Trophoblast cell (in vitro differentiated cells and primary cell): ENCODE results near the gene COX19.

Source experiments
- DNase-seq, 2 donors: peaks; one replicate each; pipeline ENCODE4 v3.0.0-alpha.2; 2016
- H2AFZ ChIP-seq: 2 replicates; pipeline ENCODE4 v1.6.1; 2013; ENCODE audit warnings: low read length, moderate library complexity, mild to moderate bottlenecking; ENCODE audit not compliant: insufficient read depth, poor library complexity
- H2AK5ac ChIP-seq: 2 replicates; pipeline ENCODE4 v1.6.1; 2013; ENCODE audit warnings: mild to moderate bottlenecking, low read length
- H2BK120ac ChIP-seq: 2 replicates; pipeline ENCODE4 v1.6.1; 2013; ENCODE audit warnings: low read length, mild to moderate bottlenecking, moderate library complexity; ENCODE audit not compliant: insufficient read depth, poor library complexity
- H2BK12ac ChIP-seq: 2 replicates; pipeline ENCODE4 v1.6.1; 2013; ENCODE audit warnings: mild to moderate bottlenecking, low read length, moderate library complexity
- H2BK5ac ChIP-seq: 2 replicates; pipeline ENCODE4 v1.6.1; 2013; ENCODE audit warnings: low read length, low read depth, moderate library complexity, mild to moderate bottlenecking; ENCODE audit not compliant: poor library complexity
- H3K14ac ChIP-seq: 2 replicates; pipeline ENCODE4 v1.6.1; 2013; ENCODE audit warnings: mild to moderate bottlenecking, low read length
- H3K18ac ChIP-seq: 2 replicates; pipeline ENCODE4 v1.6.1; 2013; ENCODE audit warnings: mild to moderate bottlenecking, low read length
- H3K23ac ChIP-seq: 2 replicates; pipeline ENCODE4 v1.6.1; 2013; ENCODE audit warnings: low read length
- H3K27ac ChIP-seq: 2 replicates; pipeline ENCODE4 v1.5.1; 2013; ENCODE audit warnings: low read depth, mild to moderate bottlenecking, inconsistent platforms, low read length, moderate library complexity
- H3K27me3 ChIP-seq: 2 replicates; pipeline ENCODE4 v1.6.1; 2013; ENCODE audit warnings: inconsistent platforms, mild to moderate bottlenecking, low read length, moderate library complexity; ENCODE audit not compliant: insufficient read depth
- H3K36me3 ChIP-seq, 2 experiments: 1 replicate in 1 of 2; 2 replicates in 1 of 2; pipeline ENCODE4 v1.6.1; 2013; ENCODE audit warnings: low read length in 2 of 2, mild to moderate bottlenecking in 2 of 2, moderate library complexity in 1 of 2; ENCODE audit not compliant: insufficient read depth in 2 of 2, control insufficient read depth in 1 of 2
- H3K4ac ChIP-seq: 2 replicates; pipeline ENCODE4 v1.6.1; 2013; ENCODE audit warnings: low read depth, mild to moderate bottlenecking, low read length, moderate library complexity
- H3K4me1 ChIP-seq, 2 experiments: 1 replicate in 1 of 2; 2 replicates in 1 of 2; pipeline ENCODE4 v1.6.1; 2013; ENCODE audit warnings: low read length in 2 of 2, mild to moderate bottlenecking in 2 of 2, moderate library complexity in 1 of 2; ENCODE audit not compliant: insufficient read depth in 2 of 2, control insufficient read depth in 1 of 2
- H3K4me2 ChIP-seq: 2 replicates; pipeline ENCODE4 v1.6.1; 2013; ENCODE audit warnings: inconsistent platforms, mild to moderate bottlenecking, low read length, moderate library complexity
- H3K4me3 ChIP-seq: 2 replicates; pipeline ENCODE4 v1.5.1; 2013; ENCODE audit warnings: mild to moderate bottlenecking, low read depth, low read length, inconsistent platforms
- H3K79me1 ChIP-seq: one replicate; pipeline ENCODE4 v1.6.1; 2013; ENCODE audit warnings: low read length
- H3K79me2 ChIP-seq: 2 replicates; pipeline ENCODE4 v1.6.1; 2013; ENCODE audit warnings: low read length, mild to moderate bottlenecking; ENCODE audit not compliant: control insufficient read depth, insufficient read depth, poor library complexity
- H3K9ac ChIP-seq: 2 replicates; pipeline ENCODE4 v1.6.1; 2013; ENCODE audit warnings: mild to moderate bottlenecking, low read length
- H3K9me3 ChIP-seq: 2 replicates; pipeline ENCODE4 v1.6.1; 2013; ENCODE audit warnings: low read depth, mild to moderate bottlenecking, control low read depth, inconsistent platforms, low read length; ENCODE audit not compliant: insufficient read depth
- H4K12ac ChIP-seq: 2 replicates; pipeline ENCODE4 v1.6.1; 2013; ENCODE audit warnings: low read depth, mild to moderate bottlenecking, low read length, moderate library complexity
- H4K8ac ChIP-seq: 2 replicates; pipeline ENCODE4 v1.6.1; 2013; ENCODE audit warnings: low read depth, mild to moderate bottlenecking, low read length, moderate library complexity
- H4K91ac ChIP-seq: one replicate; pipeline ENCODE4 v1.6.1; 2013; ENCODE audit warnings: low read depth, mild to moderate bottlenecking, low read length, moderate library complexity
- WGBS: extraction: QIAGEN DNeasy Blood & Tissue Kit; methylation state at CpG from one replicate; pipeline ENCODE4 v1.1.7; 2013; ENCODE audit warnings: missing lambda C conversion rate; ENCODE audit not compliant: insufficient read length, insufficient coverage; ENCODE audit errors: extremely low coverage; 5-methylcytosine and 5-hydroxymethylcytosine counted together

COX19 gene

GRCh38 chr7:981793-982510 lies 6.6 kb upstream of the COX19 start:
- H3K27me3 ChIP-seq: no peaks in the 10 kb centered on the region
- no peak overlapping the region for H2BK12ac ChIP-seq
- no peak overlapping the region for H4K12ac ChIP-seq
- no peak overlapping the region for H3K4me2 ChIP-seq
- H3K79me1 ChIP-seq: no peaks in the 10 kb centered on the region
- DNase-seq: no peak
- no peaks in the 10 kb centered on the region for H3K79me2 ChIP-seq
- H3K36me3 ChIP-seq: no peaks in the 10 kb centered on the region
- no peak overlapping the region for H3K18ac ChIP-seq
- H3K9me3 ChIP-seq: peaks cover 3% of the 10 kb centered on the region
- H2AFZ ChIP-seq: no peak overlapping the region
- no peak overlapping the region for H2AK5ac ChIP-seq
- H3K27ac ChIP-seq: no peak overlapping the region
- no peak overlapping the region for H3K4me3 ChIP-seq
- no peaks in the 10 kb centered on the region for H3K4me1 ChIP-seq
- no CpG with 5 or more reads among the region's 19 CpGs for WGBS
- H2BK120ac ChIP-seq: no peak overlapping the region
- no peak overlapping the region for H3K23ac ChIP-seq
- H3K4ac ChIP-seq: no peak overlapping the region
- H4K8ac ChIP-seq: no peak overlapping the region
- no peak overlapping the region for H3K14ac ChIP-seq
- H4K91ac ChIP-seq: no peak overlapping the region
- H2BK5ac ChIP-seq: no peak overlapping the region
- no peak overlapping the region for H3K9ac ChIP-seq

- Histone ChIP-seq H3K4me3 (no peak overlapping the region), H3K9me3 (peaks cover 3% of the 10 kb centered on the region), H3K79me2 (peaks cover 5% of the 10 kb centered on the region), H3K14ac (no peak overlapping the region), H2BK120ac (no peak overlapping the region), H3K4me1 (peaks cover 4 to 5% of the 10 kb centered on the region in 2 experiments), H2AK5ac (no peak overlapping the region), H3K79me1 (peaks cover 6% of the 10 kb centered on the region), H3K27ac (no peak overlapping the region), H3K18ac (no peak overlapping the region), H4K91ac (no peak overlapping the region), H2AFZ (no peak overlapping the region), H3K23ac (no peak overlapping the region), H3K36me3 (no peaks in the 10 kb centered on the region), H4K12ac (no peak overlapping the region), H4K8ac (no peak overlapping the region), H2BK5ac (no peak overlapping the region), H2BK12ac (no peak overlapping the region), H3K9ac (no peak overlapping the region), H3K4ac (no peak overlapping the region), H3K27me3 (no peaks in the 10 kb centered on the region), H3K4me2 (no peak overlapping the region)
- DNase-seq: no peak
- no CpG with 5 or more reads among the region's 15 CpGs for WGBS
Observed at GRCh38 chr7:979886-980571, 4.7 kb upstream of the COX19 start.

DNA sequence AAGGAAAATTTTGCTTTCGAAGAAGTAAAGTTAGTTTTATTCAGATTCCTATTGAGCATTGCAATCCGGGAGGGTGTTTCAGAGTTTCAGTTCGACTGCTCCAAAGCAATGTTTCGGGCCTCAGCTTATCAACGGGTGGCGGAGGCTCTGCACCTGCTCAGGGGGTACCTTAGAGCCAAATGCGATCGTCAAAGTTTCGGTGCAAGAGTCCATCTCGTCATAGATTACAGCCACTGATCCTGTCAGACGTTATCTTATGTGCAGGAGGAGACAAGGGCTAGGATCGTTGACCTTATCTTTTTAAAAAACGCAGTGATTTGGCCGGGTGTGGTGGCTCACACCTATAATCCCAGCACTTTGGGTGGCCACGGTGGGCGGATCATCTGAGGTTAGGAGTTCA lies 3.8 kb upstream of the COX19 start:
- Histone ChIP-seq H4K12ac (no peak overlapping the region), H3K79me1 (peaks cover 8% of the 10 kb centered on the region), H3K4me1 (peaks cover 5 to 6% of the 10 kb centered on the region in 2 experiments), H2BK5ac (no peak overlapping the region), H3K36me3 (no peaks in the 10 kb centered on the region), H3K23ac (no peak overlapping the region), H4K91ac (no peak overlapping the region), H3K4ac (no peak overlapping the region), H2AK5ac (no peak overlapping the region), H2BK12ac (no peak overlapping the region), H3K79me2 (peaks cover 9% of the 10 kb centered on the region), H3K27me3 (no peaks in the 10 kb centered on the region), H3K9ac (no peak overlapping the region), H3K9me3 (peaks cover 3% of the 10 kb centered on the region), H4K8ac (no peak overlapping the region), H3K4me3 (no peak overlapping the region), H3K27ac (no peak overlapping the region), H3K4me2 (no peak overlapping the region), H3K14ac (no peak overlapping the region), H2BK120ac (no peak overlapping the region), H2AFZ (no peak overlapping the region), H3K18ac (no peak overlapping the region)
- DNase-seq: no peak
- no CpG with 5 or more reads among the region's 16 CpGs for WGBS

DNA sequence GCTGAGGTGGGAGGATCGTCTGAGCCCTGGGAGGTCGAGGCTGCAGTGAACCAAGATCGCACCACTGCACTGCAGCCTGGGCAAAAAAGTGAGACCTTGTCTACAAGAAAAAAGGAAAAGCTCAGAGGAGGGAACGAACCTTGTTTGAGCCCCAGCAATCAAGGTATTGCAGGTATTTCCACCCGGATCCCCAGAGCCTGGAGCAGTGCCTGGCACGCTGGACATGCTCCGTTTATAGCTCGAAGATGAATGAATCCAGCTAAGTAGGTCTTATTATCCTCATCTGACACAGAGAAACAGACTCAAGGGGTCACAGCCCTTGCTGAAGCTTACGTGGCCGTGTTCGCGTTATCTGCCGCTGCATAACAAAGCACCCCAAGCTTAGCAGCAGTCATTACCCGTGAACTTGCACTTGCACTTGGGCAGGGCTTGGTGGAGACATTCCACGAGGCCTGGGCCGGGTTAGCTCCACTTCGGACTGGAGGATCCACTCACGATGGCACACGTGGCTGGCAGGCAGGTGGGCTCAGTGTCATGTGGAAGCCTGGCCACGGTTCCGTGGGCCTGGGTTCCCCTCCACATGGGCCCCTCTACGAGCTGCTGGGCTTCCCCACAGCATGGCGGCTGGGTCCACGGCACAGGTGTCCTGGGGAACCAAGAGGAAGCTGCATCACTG lies 3.2 kb upstream of the COX19 start:
- Histone ChIP-seq H3K9ac (no peak overlapping the region), H2BK120ac (no peak overlapping the region), H3K14ac (no peak overlapping the region), H4K8ac (no peak overlapping the region), H3K4me2 (no peak overlapping the region), H3K79me1 (peaks cover 8% of the 10 kb centered on the region), H3K23ac (no peak overlapping the region), H3K27ac (no peak overlapping the region), H3K18ac (no peak overlapping the region), H2BK12ac (no peak overlapping the region), H2BK5ac (no peak overlapping the region), H4K12ac (no peak overlapping the region), H2AFZ (no peak overlapping the region), H3K4me3 (no peak overlapping the region), H3K79me2 (peaks cover 9% of the 10 kb centered on the region), H4K91ac (no peak overlapping the region), H3K27me3 (no peaks in the 10 kb centered on the region), H2AK5ac (no peak overlapping the region), H3K9me3 (peaks cover 3% of the 10 kb centered on the region), H3K4ac (no peak overlapping the region), H3K36me3 (no peaks in the 10 kb centered on the region), H3K4me1 (peaks cover 5 to 6% of the 10 kb centered on the region in 2 experiments)
- no CpG with 5 or more reads among the region's 24 CpGs for WGBS
- no peak for DNase-seq
